Measurements from ENCODE around the gene ANKRD31. TPM values are rescaled to one million over a fixed set of nuclear protein-coding genes. Genes with fewer than 3 reads are reported as not detected.
"Not testable (repeated sequence)": the region's sequence is repeated elsewhere in the genome, so short reads cannot be mapped to it uniquely, and the experiment has no call there.

Gene ANKRD31
- total and polyA plus RNA-seq, 2 donors = 0.05 to 0.69 TPM

DNA sequence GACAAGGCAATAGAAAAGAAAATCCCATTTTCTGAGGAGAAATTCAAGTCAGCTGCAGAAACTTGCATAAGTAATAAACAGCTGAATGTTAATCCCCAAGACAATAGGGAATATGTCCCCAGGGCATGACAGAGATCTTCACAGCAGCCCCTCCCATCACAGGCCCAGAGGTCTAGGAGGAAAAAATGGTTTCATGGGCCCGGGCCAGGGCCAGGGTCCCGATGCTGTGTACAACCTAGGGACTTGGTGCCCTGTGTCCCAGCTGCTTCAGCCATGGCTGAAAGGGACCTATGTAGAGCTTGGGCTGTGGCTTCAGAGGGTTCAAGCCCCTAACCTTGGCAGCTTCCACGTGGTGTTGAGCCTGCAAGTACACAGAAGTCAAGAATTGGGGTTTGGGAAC lies 75.2 kb downstream of the ANKRD31 start:
- DNase-seq (ENCODE audit: extremely low spot score); H3K4me1 ChIP-seq (ENCODE audit: insufficient read depth); H3K4me3 ChIP-seq (ENCODE audit: low read depth, low read length); H3K27ac ChIP-seq (ENCODE audit: low read depth); H3K36me3 ChIP-seq (ENCODE audit: insufficient read depth): not testable (repeated sequence)
- WGBS = 73% methylated on average over 3 of the region's 3 CpGs

DNA sequence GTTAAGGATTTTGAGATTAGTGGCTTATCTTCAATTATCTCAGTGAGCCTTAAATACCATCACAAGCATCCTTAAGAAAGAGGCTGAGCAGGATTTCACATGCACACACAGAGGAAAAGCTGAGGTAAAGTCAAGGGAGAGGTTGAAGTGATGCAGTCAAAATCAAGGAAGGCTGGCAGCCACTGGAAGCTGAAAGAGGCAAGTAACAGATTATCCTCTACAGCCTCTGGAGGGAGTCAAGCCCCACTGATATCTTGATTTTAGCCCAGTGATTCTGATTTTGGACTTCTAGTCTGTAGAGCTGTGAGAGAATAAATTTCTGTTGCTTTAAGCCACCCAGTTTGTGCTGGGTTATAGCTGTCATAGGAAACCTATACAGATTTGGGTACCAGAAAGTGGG lies 80.1 kb downstream of the ANKRD31 start:
- H3K27ac ChIP-seq (ENCODE audit: low read depth) = no peak overlapping the region
- no peaks in the 10 kb centered on the region for H3K4me1 ChIP-seq (ENCODE audit: insufficient read depth)
- DNase-seq (ENCODE audit: extremely low spot score) = no peak
- no peaks in the 10 kb centered on the region for H3K36me3 ChIP-seq (ENCODE audit: insufficient read depth)
- no peak overlapping the region for H3K4me3 ChIP-seq (ENCODE audit: low read depth, low read length)

DNA sequence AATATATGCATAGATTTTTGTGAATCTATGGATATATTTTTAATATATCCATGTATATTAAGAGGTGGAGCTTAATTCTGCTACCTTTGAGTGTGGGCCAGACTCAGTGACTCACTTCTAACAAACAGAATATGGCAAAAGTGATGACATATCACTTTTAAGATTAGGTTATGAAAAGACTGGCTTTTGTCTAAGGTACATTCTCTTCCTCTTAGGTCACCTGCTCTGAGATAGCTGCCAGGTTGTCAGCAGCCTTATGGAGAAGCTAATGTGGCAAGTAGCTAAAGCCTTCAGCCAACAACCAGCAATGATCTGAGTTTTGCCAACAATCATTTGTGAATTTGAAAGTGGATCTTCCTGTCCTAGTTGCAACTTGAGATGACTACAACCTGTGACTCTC lies 83.8 kb downstream of the ANKRD31 start:
- no peak for DNase-seq (ENCODE audit: extremely low spot score)
- no peak overlapping the region for H3K4me3 ChIP-seq (ENCODE audit: low read depth, low read length)
- no peaks in the 10 kb centered on the region for H3K36me3 ChIP-seq (ENCODE audit: insufficient read depth)
- no peak overlapping the region for H3K27ac ChIP-seq (ENCODE audit: low read depth)
- H3K4me1 ChIP-seq (ENCODE audit: insufficient read depth) = no peaks in the 10 kb centered on the region

DNA sequence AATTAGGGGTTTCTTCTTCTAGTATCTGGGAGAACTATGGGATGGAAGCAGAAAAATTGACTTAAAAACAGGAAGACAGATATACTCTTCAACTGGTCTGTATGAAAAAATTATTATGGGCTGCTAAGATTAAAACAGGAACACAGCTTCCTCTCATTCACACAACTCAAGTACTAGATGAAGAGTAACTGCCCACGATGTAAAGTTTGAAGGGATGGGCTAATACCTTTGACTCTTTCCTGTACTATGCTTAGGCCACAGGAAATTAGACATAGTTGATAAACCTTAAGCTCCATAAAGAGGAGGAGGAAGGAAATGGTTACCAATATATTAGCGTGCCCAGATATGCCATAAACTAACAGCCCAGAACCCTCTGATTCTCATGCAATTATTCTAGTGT lies 88.6 kb downstream of the ANKRD31 start:
- no peaks in the 10 kb centered on the region for H3K4me1 ChIP-seq (ENCODE audit: insufficient read depth)
- H3K27ac ChIP-seq (ENCODE audit: low read depth) = no peak overlapping the region
- DNase-seq (ENCODE audit: extremely low spot score) = no peak
- no peaks in the 10 kb centered on the region for H3K36me3 ChIP-seq (ENCODE audit: insufficient read depth)
- H3K4me3 ChIP-seq (ENCODE audit: low read depth, low read length) = no peak overlapping the region
- 36% methylated on average over 2 of the region's 2 CpGs for WGBS

DNA sequence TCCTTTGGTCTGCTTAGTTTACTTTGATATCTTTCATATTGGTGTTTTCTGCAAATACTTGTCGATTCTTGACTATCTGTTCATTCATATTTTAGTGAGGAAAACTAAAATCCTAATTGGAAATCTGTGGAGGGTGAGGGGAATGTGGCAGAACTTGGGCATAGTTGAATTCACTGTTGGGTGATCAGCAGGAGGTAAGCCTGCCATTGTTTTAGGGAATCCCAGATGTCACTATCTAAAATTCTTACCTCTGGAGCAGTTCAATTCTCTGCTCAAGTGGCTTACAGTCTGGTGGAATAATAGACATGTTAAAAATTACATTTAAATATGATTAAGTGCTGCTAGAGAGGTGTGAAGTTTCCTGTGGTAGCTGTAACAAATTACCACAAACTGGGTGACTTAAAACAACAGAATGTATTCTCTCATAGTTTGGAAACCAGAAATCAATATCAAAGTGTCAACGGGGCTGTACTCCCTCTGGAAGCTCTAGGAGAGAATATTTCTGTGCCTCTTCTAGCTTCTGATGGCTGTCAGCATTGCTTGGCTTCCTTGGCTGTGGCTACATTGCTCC lies 94.0 kb downstream of the ANKRD31 start:
- no peak for DNase-seq (ENCODE audit: extremely low spot score)
- H3K27ac ChIP-seq (ENCODE audit: low read depth) = no peak overlapping the region
- H3K4me3 ChIP-seq (ENCODE audit: low read depth, low read length) = no peak overlapping the region
- 52% methylated on average over 2 of the region's 2 CpGs for WGBS
- no peaks in the 10 kb centered on the region for H3K4me1 ChIP-seq (ENCODE audit: insufficient read depth)
- no peaks in the 10 kb centered on the region for H3K36me3 ChIP-seq (ENCODE audit: insufficient read depth)

DNA sequence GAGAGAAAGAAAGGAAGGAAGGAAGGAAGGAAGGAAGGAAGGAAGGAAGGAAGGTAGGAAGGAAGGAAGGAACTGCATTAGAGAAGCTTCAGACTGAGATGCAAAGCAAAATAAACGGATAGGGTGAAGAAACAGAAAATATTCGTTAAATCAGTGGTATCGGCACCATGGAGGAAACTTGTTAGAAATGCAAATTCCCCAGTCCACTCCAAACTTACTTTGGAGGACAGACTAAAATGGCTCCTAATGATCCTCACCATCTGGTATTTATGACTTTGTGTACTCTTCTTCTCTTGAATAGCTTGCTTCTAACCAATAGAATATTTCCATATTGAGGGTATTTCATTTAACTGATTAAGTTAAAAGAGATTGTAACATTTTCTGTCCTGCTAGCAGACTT lies 96.4 kb downstream of the ANKRD31 start:
- Histone ChIP-seq H3K27ac (ENCODE audit: low read depth) (no peak overlapping the region), H3K4me3 (ENCODE audit: low read depth, low read length) (no peak overlapping the region), H3K4me1 (ENCODE audit: insufficient read depth) (no peaks in the 10 kb centered on the region), H3K36me3 (ENCODE audit: insufficient read depth) (no peaks in the 10 kb centered on the region)
- DNase-seq (ENCODE audit: extremely low spot score) = no peak
- WGBS = 95% methylated on average over 3 of the region's 3 CpGs

DNA sequence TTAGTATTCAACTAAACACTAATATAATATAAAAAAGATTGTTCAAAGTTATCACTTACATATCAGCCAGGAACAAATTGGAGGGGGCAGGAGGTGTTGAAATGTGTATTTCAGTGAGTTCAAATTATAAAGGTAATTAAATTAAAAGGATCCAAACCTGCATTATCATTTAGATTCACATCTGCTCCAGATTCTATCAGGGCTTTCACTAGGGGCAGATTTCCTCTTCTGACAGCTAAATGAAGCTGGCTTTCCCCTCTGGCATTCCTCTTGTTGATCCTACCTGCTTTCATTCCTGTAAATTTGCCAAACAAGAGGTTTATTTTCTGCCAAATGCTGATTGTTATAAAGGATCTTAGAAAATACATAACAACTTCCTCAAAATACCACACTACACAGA lies 98.0 kb downstream of the ANKRD31 start:
- DNase-seq (ENCODE audit: extremely low spot score) = no peak
- Histone ChIP-seq H3K4me3 (ENCODE audit: low read depth, low read length) (no peak overlapping the region), H3K36me3 (ENCODE audit: insufficient read depth) (no peaks in the 10 kb centered on the region), H3K4me1 (ENCODE audit: insufficient read depth) (no peaks in the 10 kb centered on the region), H3K27ac (ENCODE audit: low read depth) (no peak overlapping the region)

DNA sequence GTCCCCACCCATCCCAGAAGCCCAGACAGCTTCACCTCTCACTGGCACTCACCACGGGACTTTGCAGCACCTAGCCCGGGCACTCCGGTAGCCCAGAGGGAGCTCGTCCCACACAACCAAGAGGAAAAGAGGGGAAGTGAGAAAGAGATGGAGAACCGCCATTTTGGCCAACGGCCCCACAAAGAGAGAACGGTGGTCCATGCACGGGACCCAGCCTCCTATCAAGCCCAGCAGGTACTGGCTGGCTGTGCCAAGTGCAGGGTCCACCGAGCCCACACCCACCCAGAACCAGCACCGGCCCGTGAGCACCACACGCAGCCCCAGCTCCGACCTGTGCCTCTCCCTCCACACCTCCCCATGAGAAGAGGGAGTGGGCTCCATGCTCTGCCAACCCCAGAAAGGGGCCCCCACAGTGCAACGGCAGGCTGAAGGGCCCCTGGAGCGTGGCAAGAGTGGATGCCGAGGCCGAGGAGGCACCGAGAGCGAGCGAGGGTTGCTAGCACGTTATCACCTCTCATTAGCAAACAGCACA lies 105.8 kb downstream of the ANKRD31 start:
- WGBS = 94% methylated on average over 21 of the region's 21 CpGs
- DNase-seq (ENCODE audit: extremely low spot score) = no peak
- Histone ChIP-seq H3K4me3 (ENCODE audit: low read depth, low read length) (no peak overlapping the region), H3K36me3 (ENCODE audit: insufficient read depth) (no peaks in the 10 kb centered on the region), H3K4me1 (ENCODE audit: insufficient read depth) (no peaks in the 10 kb centered on the region), H3K27ac (ENCODE audit: low read depth) (no peak overlapping the region)

DNA sequence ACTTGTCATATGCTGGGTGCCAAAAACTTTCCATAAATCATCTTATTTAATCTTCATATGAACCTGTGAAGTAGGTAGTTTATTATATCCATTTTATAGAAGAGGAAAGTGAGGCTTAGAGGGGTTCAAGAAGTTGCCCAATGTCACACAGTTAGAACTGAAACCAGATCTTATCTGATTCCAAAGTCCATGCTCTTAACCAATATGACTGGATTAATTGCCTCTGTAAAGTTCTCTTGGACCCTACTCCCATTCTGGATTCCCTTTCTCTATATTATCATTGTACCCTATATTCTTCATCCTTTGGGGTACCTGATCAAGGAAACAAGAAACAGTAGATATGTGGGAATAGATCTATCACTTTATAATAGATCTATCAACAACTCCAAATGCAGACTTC lies 119.8 kb downstream of the ANKRD31 start:
- DNase-seq (ENCODE audit: extremely low spot score) = no peak
- Histone ChIP-seq H3K27ac (ENCODE audit: low read depth) (no peak overlapping the region), H3K4me1 (ENCODE audit: insufficient read depth) (no peaks in the 10 kb centered on the region), H3K4me3 (ENCODE audit: low read depth, low read length) (no peak overlapping the region), H3K36me3 (ENCODE audit: insufficient read depth) (no peaks in the 10 kb centered on the region)

DNA sequence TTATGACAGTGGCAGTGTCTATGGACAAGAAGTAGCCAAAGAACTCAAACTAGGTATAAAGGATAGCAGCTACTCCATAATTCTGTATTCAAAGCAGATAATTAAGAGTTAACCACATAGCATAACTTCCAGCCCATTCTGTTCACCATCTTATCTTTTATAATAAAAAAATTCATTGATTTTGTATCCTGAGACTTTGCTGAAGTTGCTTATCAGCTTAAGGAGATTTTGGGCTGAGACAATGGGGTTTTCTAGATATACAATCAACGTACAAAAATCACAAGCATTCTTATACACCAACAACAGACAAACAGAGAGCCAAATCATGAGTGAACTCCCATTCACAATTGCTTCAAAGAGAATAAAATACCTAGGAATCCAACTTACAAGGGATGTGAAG lies 122.4 kb downstream of the ANKRD31 start:
- not testable (repeated sequence) for H3K4me1 ChIP-seq (ENCODE audit: insufficient read depth); H3K4me3 ChIP-seq (ENCODE audit: low read depth, low read length); H3K36me3 ChIP-seq (ENCODE audit: insufficient read depth); DNase-seq (ENCODE audit: extremely low spot score); H3K27ac ChIP-seq (ENCODE audit: low read depth)
- 38% methylated on average over 1 of the region's 1 CpG for WGBS

DNA sequence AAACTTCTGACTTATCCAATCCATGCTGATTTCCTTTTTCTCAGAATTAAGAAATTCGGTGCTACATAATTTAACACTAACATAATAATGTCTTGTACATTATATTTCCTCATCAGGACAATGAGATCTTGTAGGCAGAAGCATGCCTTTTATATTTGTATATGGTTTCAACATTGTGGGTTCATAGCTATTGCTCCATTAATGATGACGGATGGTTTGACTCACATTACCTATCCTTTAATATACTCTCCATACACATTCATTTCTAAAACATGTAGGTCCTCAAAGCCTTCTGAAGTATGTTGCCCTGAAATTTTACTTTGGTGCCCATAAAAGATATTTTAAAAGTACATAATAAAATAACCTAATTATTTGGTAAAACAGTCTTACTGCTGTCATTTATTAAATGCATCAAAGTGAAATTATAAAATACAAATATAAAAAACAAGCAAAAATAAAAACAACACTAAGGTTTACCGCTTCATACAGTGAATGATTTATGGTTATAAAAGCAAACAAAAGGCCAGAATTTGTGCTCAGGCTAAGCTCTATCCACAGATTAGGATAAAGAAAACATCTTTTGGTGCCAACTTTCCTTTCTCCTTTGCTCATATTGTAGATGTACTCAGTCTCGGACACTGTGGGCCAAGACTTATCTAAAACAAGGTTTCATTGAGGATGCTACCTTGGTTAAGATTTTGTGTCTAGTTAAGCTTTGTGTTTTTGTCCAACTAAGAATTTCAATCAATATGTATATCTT lies 123.1 kb downstream of the ANKRD31 start:
- Histone ChIP-seq H3K27ac (ENCODE audit: low read depth) (no peak overlapping the region), H3K4me3 (ENCODE audit: low read depth, low read length) (no peak overlapping the region), H3K36me3 (ENCODE audit: insufficient read depth) (no peaks in the 10 kb centered on the region), H3K4me1 (ENCODE audit: insufficient read depth) (no peaks in the 10 kb centered on the region)
- no peak for DNase-seq (ENCODE audit: extremely low spot score)
- 70% methylated on average over 4 of the region's 4 CpGs for WGBS

DNA sequence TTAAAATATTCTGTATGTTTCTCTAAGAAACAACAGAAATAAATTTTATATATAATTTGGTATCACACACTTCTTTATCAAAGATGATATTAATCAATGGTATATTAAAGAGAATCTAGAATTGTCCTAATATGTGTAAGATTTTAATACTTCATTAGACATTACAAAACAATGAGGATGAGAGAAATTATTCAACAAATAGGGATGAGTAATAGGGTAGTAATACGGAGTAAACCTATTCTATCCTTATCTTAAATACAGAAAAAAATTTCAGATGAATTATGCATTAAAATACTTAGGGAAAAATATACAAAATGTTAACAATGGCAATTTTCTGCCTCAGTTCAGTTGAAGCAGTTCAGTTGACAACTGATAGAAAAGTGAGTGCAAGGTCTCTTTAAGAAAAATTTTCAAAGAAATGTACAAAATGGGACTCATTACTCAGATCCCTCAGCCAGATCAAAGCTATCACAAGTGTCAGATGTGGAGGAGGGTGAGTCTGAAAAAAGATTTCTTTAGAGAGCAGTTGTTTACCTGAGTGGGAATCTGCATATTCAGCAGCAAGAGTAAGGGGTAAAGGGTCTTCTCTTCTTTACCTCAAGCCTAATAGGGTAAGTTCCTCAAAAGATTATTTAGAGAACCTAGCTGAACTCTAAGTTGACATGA lies 127.6 kb downstream of the ANKRD31 start:
- 78% methylated on average over 1 of the region's 1 CpG for WGBS
- H3K36me3 ChIP-seq (ENCODE audit: insufficient read depth) = no peaks in the 10 kb centered on the region
- no peak for DNase-seq (ENCODE audit: extremely low spot score)
- H3K27ac ChIP-seq (ENCODE audit: low read depth) = no peak overlapping the region
- H3K4me3 ChIP-seq (ENCODE audit: low read depth, low read length) = no peak overlapping the region
- H3K4me1 ChIP-seq (ENCODE audit: insufficient read depth) = no peaks in the 10 kb centered on the region

DNA sequence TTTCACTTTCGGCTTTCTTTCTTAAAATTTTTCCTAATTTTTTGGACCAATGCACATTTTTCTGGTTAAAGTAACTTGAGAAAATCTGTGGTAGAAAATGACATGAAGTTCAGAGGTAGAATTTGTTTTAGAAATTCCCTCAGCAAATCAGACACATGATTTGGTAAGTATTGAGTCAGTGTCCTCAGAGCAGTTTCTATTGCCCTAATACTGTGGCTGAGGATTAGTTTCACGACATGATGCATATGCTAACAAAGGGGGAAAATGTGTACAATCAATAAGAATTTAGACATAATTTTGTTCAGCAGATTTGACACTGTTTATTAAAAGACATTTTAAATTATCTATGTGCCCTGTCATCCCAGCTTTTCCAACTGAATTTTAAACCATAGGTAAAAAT lies 128.2 kb downstream of the ANKRD31 start:
- WGBS = 74% methylated on average over 2 of the region's 2 CpGs
- no peak overlapping the region for H3K4me3 ChIP-seq (ENCODE audit: low read depth, low read length)
- no peak overlapping the region for H3K27ac ChIP-seq (ENCODE audit: low read depth)
- H3K36me3 ChIP-seq (ENCODE audit: insufficient read depth) = no peaks in the 10 kb centered on the region
- H3K4me1 ChIP-seq (ENCODE audit: insufficient read depth) = no peaks in the 10 kb centered on the region
- DNase-seq (ENCODE audit: extremely low spot score) = no peak

DNA sequence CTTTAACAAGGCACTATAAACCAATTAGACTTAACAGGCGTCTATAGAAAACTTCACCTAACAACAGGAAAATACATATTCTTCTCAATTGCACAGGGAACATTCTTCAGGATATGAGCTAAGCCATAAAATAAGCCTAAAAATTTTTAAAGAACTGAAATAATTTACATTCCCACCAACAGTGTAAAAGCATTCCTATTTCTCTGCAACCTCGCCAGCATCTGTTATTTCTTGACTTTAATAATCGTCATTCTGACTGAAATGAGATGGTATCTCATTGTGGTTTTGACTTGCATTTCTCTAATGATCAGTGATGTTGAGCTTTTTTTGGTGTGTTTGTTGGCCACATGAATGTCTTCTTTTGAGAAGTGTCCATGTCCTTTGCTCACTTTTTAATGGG lies 140.7 kb downstream of the ANKRD31 start:
- WGBS = 52% methylated on average over 3 of the region's 3 CpGs
- not testable (repeated sequence) for H3K27ac ChIP-seq (ENCODE audit: low read depth); H3K4me3 ChIP-seq (ENCODE audit: low read depth, low read length); H3K36me3 ChIP-seq (ENCODE audit: insufficient read depth); H3K4me1 ChIP-seq (ENCODE audit: insufficient read depth); DNase-seq (ENCODE audit: extremely low spot score)

Data from urinary bladder (tissue), 4 donors.